H1 (cell line): ENCODE data around the gene WIPF1.

Source experiments
- BACH1 ChIP-seq: IDR thresholded peaks from 2 replicates; pipeline ENCODE4 v1.6.1; 2012; ENCODE audit warnings: low read length, improper control_type of control experiment
- EZH2 ChIP-seq: fragments of 200-600 bp; sonication (generic); IDR thresholded peaks from 2 replicates; pipeline ENCODE4 v1.7.1; 2012; ENCODE audit warnings: low read depth, mild to moderate bottlenecking, moderate library complexity, low read length, inconsistent platforms; ENCODE audit not compliant: severe bottlenecking
- GTF2F1 ChIP-seq: IDR thresholded peaks from 2 replicates; pipeline ENCODE4 v1.6.1; 2012; ENCODE audit warnings: low read depth, low read length, improper control_type of control experiment, borderline replicate concordance
- HDAC2 ChIP-seq, 2 experiments: fragments of 300-600 bp in 1 of 2; sonication (generic) in 1 of 2; IDR thresholded peaks; 2 replicates each; pipeline ENCODE4 v1.6.1; 2011 to 2012; ENCODE audit warnings: low read depth in 2 of 2, low read length in 2 of 2, mild to moderate bottlenecking in 2 of 2, moderate library complexity in 2 of 2, borderline replicate concordance in 1 of 2, inconsistent platforms in 1 of 2
- HDAC6 ChIP-seq: IDR thresholded peaks from one replicate; pipeline ENCODE4 v1.7.1; 2012; ENCODE audit warnings: low read depth, mild to moderate bottlenecking, inconsistent platforms, low read length, moderate library complexity
- JUND ChIP-seq: IDR thresholded peaks from 2 replicates; pipeline ENCODE4 v1.6.1; 2011; ENCODE audit warnings: mild to moderate bottlenecking, improper control_type of control experiment, low read length
- POLR2A ChIP-seq, 2 experiments: IDR thresholded peaks; 1 replicate in 1 of 2; 2 replicates in 1 of 2; pipeline ENCODE4 v1.6.1; 2011; ENCODE audit warnings: low read depth in 2 of 2, low read length in 2 of 2, mild to moderate bottlenecking in 2 of 2; ENCODE audit errors: control extremely low read depth in 1 of 2
- POU5F1 ChIP-seq: IDR thresholded peaks from 2 replicates; pipeline ENCODE4 v1.6.1; 2011; ENCODE audit warnings: low read depth, mild to moderate bottlenecking, low read length, moderate library complexity
- TEAD4 ChIP-seq: IDR thresholded peaks from 2 replicates; pipeline ENCODE4 v1.6.1; 2012; ENCODE audit warnings: low read depth, low read length, inconsistent platforms, mixed read lengths
- TF ChIP-seq, protein P1 (sequence below), 3 experiments: IDR thresholded peaks; 1 replicate in 2 of 3; 2 replicates in 1 of 3; pipeline versions ENCODE4 v1.5.1 to v1.6.1; 2011; ENCODE audit warnings: low read length in 3 of 3, mild to moderate bottlenecking in 3 of 3, inconsistent platforms in 2 of 3, low read depth in 1 of 3, moderate library complexity in 1 of 3; ENCODE audit not compliant: insufficient read depth in 1 of 3; ENCODE audit errors: control extremely low read depth in 1 of 3
- TF ChIP-seq, protein P2 (sequence below): IDR thresholded peaks from 2 replicates; pipeline ENCODE4 v1.6.1; 2012; ENCODE audit warnings: inconsistent platforms

DNA sequence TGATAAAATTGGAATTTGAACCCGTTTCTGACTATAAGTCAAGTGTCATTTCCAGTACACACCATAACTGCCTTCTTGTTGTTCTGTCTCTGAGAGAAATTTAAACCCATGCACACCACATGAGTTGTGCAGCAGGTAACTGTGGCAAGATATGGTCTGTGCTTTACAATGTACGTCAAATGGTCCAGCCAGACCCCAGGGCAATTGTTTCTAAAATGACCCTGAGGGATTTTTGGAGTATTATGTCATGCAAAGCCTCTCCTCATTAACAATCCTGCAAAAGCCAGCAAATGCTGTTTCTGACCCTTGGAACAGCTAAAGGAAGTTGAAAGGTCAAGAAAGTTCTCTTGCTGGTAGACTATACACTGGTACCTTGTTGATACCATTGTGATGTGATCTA lies 47.7 kb upstream of the WIPF1 start:
- TF ChIP-seq, protein P1, sequence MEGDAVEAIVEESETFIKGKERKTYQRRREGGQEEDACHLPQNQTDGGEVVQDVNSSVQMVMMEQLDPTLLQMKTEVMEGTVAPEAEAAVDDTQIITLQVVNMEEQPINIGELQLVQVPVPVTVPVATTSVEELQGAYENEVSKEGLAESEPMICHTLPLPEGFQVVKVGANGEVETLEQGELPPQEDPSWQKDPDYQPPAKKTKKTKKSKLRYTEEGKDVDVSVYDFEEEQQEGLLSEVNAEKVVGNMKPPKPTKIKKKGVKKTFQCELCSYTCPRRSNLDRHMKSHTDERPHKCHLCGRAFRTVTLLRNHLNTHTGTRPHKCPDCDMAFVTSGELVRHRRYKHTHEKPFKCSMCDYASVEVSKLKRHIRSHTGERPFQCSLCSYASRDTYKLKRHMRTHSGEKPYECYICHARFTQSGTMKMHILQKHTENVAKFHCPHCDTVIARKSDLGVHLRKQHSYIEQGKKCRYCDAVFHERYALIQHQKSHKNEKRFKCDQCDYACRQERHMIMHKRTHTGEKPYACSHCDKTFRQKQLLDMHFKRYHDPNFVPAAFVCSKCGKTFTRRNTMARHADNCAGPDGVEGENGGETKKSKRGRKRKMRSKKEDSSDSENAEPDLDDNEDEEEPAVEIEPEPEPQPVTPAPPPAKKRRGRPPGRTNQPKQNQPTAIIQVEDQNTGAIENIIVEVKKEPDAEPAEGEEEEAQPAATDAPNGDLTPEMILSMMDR (IDR thresholded peaks at IDR 0.05; ENCODE audit: control extremely low read depth in 1 of 3, insufficient read depth in 1 of 3, low read depth in 1 of 3, low read length in 3 of 3), result no peak
- no peak for TF ChIP-seq HDAC2 (IDR thresholded peaks at IDR 0.05; ENCODE audit: borderline replicate concordance in 1 of 2, low read depth in 2 of 2, low read length in 2 of 2)
- TF ChIP-seq HDAC6, result no peak
- TF ChIP-seq TEAD4, result no peak
- no peak for TF ChIP-seq POLR2A (IDR thresholded peaks at IDR 0.05; ENCODE audit: control extremely low read depth in 1 of 2, low read depth in 2 of 2, low read length in 2 of 2)
- no peak for TF ChIP-seq POU5F1
- no peak for TF ChIP-seq JUND
- TF ChIP-seq EZH2, result no peak
- TF ChIP-seq, protein P2, sequence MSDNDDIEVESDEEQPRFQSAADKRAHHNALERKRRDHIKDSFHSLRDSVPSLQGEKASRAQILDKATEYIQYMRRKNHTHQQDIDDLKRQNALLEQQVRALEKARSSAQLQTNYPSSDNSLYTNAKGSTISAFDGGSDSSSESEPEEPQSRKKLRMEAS, result no peak
- TF ChIP-seq BACH1, result no peak
- no peak for TF ChIP-seq GTF2F1
